ENCODE results near the gene DHX35.

DHX35 gene

DNA sequence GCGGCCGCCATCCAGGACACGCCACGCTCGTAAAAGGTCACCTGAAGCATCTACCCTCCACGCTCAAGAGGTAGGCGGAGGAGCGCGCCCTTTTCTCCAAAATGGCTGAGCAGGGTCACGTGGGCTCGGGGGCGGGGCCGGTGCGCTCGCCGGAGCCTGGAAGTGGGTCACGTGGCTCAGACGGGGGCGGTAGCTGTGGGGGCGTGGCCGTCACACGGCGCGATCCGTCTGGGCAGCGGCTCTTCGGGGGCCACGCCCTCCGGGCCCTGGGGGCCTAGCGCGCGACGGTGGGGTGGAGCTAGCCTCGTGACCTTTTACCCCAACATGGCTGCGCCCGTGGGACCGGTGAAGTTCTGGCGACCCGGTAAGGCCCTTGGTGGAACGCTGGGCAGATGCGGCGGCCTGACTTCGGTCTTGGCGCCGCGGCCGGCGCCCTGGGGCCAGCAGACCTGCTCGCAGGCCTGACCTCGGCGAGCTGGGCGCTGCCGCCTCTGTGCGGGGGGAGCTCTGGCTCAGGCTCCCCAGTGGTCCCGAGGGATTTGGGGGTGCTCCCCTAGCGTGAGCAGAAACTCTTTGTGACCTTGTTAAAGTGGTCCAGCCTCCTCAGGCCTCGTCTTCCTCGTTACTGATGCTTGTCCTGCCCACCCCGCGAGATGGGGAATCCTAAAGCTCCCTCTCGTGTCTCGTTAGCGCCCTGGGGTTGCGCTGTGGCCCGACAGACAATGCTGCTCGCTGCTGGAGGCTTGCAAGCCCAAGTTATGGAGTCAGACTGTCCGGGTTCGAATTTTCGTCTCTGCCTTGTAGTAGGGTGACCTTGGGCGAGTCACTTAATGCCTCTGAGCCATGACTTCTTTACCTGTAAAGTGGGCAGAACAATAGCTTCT, at the start of gene DHX35:
TSS of gene DHX35 (plus strand) at position 301 of the 884 bp plus-strand sequence. CDS start at position 325, 24 bp downstream.
- DNase-seq: peak; percentile 93

DNA sequence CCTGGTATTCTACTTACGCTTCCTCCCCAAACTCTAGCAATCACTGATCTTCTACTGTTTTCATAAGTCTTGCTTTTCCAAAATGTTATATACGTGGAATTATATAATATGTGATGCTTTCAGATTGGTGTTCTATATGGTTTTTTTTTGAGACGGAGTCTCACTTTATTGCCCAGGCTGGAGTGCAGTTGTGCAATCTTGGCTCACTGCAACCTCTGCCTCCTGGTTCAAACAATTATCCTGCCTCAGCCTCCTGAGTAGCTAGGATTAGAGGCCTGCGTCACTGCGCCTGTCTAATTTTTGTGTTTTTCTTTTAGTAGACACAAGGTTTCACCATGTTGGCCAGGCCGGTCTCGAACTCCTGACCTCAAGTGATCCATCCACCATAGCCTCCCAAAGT, 46.8 kb upstream of the DHX35 start:
- DNase-seq: no peak

GRCh38 chr20:38917657-38918056, 44.5 kb upstream of the DHX35 start:
- no peak for DNase-seq

DNA sequence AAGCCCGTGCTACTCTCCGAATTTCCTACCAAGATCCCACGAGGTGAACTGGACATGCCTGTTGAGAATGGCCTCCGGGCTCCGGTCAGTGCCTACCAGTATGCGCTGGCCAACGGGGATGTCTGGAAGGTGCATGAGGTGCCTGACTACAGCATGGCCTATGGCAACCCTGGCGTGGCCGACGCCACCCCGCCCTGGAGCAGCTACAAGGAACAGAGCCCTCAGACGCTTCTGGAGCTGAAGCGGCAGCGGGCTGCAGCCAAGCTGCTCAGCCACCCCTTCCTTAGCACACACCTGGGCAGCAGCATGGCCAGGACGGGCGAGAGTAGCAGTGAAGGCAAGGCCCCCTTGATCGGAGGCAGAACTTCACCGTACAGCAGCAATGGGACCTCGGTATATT, 44.0 kb upstream of the DHX35 start:
- no peak for DNase-seq

GRCh38 chr20:38919683-38920082, 42.5 kb upstream of the DHX35 start:
- DNase-seq: no peak

DNA sequence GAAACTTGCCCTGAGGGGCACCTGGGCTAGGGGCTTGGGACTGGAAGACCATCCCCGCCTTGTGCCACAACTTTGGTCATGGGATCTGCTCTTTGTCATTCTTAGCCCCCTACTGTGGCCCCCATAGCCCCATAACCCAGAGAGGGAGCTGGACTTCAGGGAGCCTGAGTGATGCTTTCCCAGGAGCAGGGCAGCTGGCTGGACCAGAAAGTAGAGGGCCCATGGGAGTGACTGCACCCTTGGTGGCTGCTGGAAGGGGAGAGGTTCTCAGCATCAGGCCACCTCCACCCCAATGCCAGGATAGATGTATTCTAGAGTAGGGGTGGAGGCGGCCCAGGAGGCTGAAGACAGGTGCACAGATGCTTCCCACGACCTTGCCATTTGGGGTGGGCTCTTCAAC, 41.7 kb upstream of the DHX35 start:
- DNase-seq: no peak

DNA sequence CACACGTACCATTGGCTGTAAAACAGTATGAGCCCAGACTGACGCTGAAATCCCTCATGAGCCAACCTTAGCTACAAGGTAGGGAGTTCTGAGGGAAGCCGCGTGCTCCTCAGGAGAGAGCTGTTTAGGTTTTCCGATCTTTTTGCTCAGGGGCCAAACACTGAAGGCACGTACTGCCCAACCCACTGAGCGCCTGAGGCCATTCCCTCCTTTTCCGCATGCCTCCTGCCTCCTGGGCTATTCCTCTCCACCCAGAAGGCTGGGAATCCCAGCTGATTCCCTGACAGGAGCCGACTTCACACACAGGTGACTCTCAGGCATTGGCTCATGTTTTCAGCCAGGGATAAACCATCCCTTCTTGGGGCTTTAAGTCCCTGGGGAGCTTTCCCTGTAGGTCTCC, 41.3 kb upstream of the DHX35 start:
- no peak for DNase-seq

GRCh38 chr20:38924718-38925117, 37.4 kb upstream of the DHX35 start:
- no peak for DNase-seq

DNA sequence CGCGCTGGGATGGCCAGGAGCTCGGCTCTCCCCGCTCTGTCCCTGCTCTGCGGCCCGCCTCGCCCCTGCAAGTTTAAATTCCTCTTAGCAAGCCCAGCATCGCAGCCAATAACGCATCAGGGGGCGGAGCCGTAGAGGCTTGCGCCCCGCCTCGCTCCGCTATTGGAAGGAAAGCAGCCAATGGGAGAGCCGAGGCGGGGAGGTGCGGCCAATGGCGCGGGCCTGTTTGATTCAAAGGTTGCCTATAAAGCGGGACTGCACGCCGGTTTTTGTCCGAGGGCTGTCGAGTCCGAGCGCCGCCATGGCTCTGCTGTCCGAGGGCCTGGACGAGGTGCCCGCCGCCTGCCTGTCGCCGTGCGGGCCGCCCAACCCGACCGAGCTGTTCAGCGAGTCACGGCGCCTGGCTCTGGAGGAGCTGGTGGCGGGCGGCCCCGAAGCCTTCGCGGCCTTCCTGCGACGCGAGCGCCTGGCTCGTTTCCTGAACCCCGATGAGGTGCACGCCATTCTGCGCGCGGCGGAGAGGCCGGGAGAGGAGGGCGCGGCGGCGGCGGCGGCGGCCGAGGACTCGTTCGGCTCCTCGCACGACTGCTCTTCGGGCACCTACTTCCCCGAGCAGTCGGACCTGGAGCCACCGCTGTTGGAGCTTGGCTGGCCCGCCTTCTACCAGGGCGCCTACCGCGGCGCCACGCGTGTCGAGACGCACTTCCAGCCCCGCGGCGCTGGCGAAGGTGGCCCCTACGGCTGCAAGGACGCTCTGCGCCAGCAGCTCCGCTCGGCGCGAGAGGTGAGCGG, 35.8 kb upstream of the DHX35 start, which contains the start of gene FAM83D:
TSS of gene FAM83D (plus strand) at position 276 of the 792 bp plus-strand sequence. CDS start at position 302, 26 bp downstream.
- peak; percentile 96 for DNase-seq

DNA sequence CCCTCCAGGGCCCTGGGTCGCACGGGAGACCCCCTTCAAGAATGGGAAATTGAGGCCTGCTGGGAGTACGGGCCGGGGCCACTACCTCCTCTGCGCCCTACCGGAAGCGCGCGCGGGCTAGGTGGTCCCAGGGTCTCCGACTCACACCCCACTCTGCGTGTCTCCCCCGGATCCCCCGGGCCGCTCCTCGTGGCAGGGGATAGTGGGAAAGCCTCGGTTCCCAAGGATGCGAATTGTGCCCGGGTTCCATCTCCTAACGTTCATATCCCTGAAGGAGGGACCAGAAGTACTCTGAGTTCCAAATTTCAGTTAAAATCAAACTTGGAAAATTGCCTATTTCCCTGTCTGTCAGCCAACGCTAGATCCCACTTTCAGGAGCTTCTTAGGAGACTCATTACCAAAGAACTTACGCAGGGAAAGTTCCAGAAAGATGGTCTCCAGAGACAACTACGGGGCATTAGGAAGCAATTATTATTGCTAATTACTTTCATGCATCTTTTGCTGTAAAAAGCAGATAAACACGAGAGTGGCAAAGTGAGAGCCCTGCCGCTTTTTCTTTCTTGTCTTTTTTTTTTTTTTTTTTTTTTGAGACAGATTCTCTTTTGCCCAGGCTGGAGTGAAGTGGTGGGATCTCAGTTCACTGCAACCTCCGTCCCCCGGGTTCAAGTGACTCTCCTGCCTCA, 35.1 kb upstream of the DHX35 start:
- no peak for DNase-seq

- no peak for DNase-seq
Measured at GRCh38 chr20:38927902-38928578, 34.1 kb upstream of the DHX35 start.

GRCh38 chr20:38930242-38930569, 31.9 kb upstream of the DHX35 start:
- DNase-seq: no peak

GRCh38 chr20:38931984-38932383, 30.2 kb upstream of the DHX35 start:
- no peak for DNase-seq

DNA sequence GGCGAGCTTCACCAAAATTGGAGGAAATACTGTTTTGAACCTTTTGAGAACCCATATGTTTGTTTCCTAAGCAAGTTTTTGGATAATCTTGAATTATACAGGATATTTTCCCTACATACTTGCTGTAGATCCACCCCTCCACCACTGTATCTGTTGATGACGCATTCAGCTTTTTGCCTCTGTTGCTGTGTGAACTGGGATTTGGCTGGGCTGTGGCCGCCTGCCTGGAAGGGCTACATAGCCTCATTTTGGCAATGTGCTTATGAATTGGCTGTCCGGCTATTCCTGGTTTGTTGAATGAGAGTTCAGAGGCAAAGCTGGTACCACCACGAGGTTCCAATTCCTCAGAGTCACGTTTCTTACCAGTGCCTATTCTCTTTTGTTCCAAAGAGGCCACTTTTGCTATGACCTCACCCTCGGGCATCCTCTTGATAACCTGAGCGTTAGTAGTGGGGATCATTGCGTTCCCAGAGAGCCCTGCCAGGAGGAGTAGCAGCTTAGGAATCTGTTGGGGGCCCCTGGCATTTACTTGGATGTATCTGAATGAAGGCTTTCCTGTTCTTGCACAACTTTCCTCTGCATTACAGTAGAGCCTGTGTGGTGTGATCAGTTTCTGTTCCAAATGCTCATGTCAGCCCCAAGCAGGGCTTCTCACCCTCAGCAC, 29.6 kb upstream of the DHX35 start:
- DNase-seq: no peak

DNA sequence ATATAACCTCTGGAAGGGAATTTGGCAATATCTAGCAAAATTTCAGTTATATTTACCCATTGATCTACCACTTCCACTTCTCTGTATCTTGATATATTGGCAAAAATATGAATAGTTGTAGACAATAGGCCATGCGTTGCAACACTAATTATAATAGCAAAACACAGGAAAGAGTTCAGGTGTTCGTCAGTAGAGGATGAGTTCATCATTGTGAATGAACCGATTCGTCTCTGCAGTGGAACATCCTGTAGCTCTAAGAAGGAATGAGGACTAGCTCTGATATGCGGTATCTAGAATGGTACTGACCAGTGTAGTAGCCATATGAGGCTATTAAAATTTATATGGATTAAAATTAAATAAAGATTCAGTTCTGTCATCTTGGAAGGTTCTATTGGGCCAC, 27.6 kb upstream of the DHX35 start:
- DNase-seq: no peak

- no peak for DNase-seq
Measured at GRCh38 chr20:38935285-38935684, 26.9 kb upstream of the DHX35 start.

- no peak for DNase-seq
Measured at GRCh38 chr20:38935967-38936407, 26.2 kb upstream of the DHX35 start.

DNA sequence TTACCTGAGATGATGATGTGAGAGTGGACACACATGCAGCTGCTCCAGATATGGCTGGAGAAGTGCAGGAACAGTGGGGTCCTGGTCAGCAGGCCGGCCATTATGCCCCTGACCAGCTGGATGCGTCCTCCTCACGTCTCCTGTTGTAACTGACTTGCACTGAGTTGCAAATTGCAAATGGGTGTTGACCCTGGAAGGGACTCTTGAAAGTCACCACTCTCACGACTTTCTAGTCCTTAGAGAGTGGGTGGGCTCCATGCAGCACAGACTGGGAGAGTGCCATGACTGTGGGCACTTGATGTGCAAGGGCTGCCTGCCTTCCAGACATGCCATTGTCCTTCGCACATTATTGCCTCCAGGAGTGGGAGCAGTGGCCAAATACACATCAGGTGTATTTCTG, 25.1 kb upstream of the DHX35 start:
- DNase-seq: no peak

- no peak for DNase-seq
Measured at GRCh38 chr20:38937978-38938473, 24.1 kb upstream of the DHX35 start.

DNA sequence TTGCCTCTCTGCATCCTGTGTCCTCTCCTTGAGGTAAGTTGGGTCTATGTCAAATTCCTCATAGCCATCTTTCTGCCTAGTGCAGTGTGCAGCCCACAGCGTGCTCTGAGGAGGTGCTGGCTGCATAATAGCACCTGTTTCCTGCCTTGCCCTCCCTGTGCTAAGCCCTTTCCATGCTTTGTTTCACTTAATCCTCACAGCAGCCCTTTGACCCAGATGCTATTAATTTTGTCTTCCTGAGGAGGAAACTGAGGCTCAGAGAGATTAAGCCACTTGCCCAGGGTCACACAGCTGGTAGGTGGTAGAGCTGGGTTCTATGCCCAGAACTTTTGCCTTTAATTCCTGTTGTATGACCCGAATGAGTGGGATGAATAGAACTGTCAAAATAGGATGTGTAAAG, 22.5 kb upstream of the DHX35 start:
- DNase-seq: no peak

GRCh38 chr20:38940644-38941043, 21.5 kb upstream of the DHX35 start:
- DNase-seq: no peak

All from NCI-H748 treated with DMSO at 0.1 percent for 48 hours (cell line).